GM13976 (cell line): ENCODE results near the gene TLR6.

Source experiments
- DNase-seq: peaks from one replicate; pipeline ENCODE4 v3.0.0; 2012; ENCODE audit warnings: low spot score
- CTCF ChIP-seq: IDR thresholded peaks from 2 replicates; pipeline ENCODE4 v1.5.1; 2012; ENCODE audit warnings: borderline replicate concordance, mild to moderate bottlenecking; ENCODE audit not compliant: insufficient read depth; ENCODE audit errors: extremely low read depth, missing control alignments, control extremely low read depth
- in situ Hi-C: fragments of 300-500 bp; cut with MboI; formaldehyde crosslinking; loops from one replicate; pipeline ENCODE4 v1.12.0; 2022; ENCODE audit warnings: low sequenced_read_pairs, mixed read lengths, inconsistent platforms; ENCODE audit not compliant: unreplicated experiment

Gene TLR6

GRCh38 chr4:38775326-38775725 lies 81.3 kb downstream of the TLR6 start:
- no peak for DNase-seq
- no peak for TF ChIP-seq CTCF
- in situ Hi-C loops: no loop called here

- in situ Hi-C loops: no loop called here
- no peak for TF ChIP-seq CTCF
- DNase-seq: no peak
These were observed 82.2 kb downstream of the TLR6 start for GRCh38 chr4:38774181-38774955.
